ENCODE results near the gene CPNE5. TPM values are rescaled to one million over a fixed set of nuclear protein-coding genes. Genes with fewer than 3 reads are reported as not detected.

Gene CPNE5
- total RNA-seq, 1 experiment from 2014 or later = not detected

- POLR2A ChIA-PET = no interaction called here
- Mint-ChIP-seq H3K4me1 (ENCODE audit: low read depth, unreplicated experiment) (peaks cover 8% of the 10 kb centered on the region), H3K27ac (ENCODE audit: unreplicated experiment) (no peak overlapping the region), H3K4me3 (ENCODE audit: unreplicated experiment) (no peak overlapping the region), H3K36me3 (ENCODE audit: insufficient read depth, unreplicated experiment) (no peaks in the 10 kb centered on the region), H3K27me3 (ENCODE audit: insufficient read depth, unreplicated experiment) (no peaks in the 10 kb centered on the region), H3K9me3 (ENCODE audit: unreplicated experiment) (no peaks in the 10 kb centered on the region)
- no TSS peak for BruUV-seq (replicated peaks)
- TF ChIP-seq, protein P1, sequence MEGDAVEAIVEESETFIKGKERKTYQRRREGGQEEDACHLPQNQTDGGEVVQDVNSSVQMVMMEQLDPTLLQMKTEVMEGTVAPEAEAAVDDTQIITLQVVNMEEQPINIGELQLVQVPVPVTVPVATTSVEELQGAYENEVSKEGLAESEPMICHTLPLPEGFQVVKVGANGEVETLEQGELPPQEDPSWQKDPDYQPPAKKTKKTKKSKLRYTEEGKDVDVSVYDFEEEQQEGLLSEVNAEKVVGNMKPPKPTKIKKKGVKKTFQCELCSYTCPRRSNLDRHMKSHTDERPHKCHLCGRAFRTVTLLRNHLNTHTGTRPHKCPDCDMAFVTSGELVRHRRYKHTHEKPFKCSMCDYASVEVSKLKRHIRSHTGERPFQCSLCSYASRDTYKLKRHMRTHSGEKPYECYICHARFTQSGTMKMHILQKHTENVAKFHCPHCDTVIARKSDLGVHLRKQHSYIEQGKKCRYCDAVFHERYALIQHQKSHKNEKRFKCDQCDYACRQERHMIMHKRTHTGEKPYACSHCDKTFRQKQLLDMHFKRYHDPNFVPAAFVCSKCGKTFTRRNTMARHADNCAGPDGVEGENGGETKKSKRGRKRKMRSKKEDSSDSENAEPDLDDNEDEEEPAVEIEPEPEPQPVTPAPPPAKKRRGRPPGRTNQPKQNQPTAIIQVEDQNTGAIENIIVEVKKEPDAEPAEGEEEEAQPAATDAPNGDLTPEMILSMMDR (IDR thresholded peaks at IDR 0.05; ENCODE audit: insufficient read depth in 1 of 2, low read depth in 1 of 2, low read length in 1 of 2, severe bottlenecking in 1 of 2, unreplicated experiment in 1 of 2) = no peak
- no peaks in the 10 kb centered on the region for H3K27me3 ChIP-seq (replicated peaks; ENCODE audit: control insufficient read depth, insufficient read depth, low read length)
- no peaks in the 10 kb centered on the region for H3K9me3 ChIP-seq
- peaks cover 21% of the 10 kb centered on the region for H3K4me1 ChIP-seq
- CTCF ChIA-PET = no interaction called here
- no peaks in the 10 kb centered on the region for H3K36me3 ChIP-seq (ENCODE audit: control insufficient read depth, insufficient read depth, low read length)
- intact Hi-C loops (cut with micrococcal nuclease; ENCODE audit: unreplicated experiment) = no loop called here
- no peak overlapping the region for H3K4me3 ChIP-seq (ENCODE audit: low read depth, low read length)
- DNase-seq = no peak
These were observed 13.2 kb downstream of the CPNE5 start for GRCh38 chr6:36825994-36826393.

- TF ChIP-seq, protein P1 (IDR thresholded peaks at IDR 0.05; ENCODE audit: insufficient read depth in 1 of 2, low read depth in 1 of 2, low read length in 1 of 2, severe bottlenecking in 1 of 2, unreplicated experiment in 1 of 2) = no peak
- no peaks in the 10 kb centered on the region for H3K36me3 ChIP-seq (ENCODE audit: control insufficient read depth, insufficient read depth, low read length)
- POLR2A ChIA-PET = no interaction called here
- H3K4me1 Mint-ChIP-seq (ENCODE audit: low read depth, unreplicated experiment) = peaks cover 13% of the 10 kb centered on the region
- no peak overlapping the region for H3K4me3 ChIP-seq (ENCODE audit: low read depth, low read length)
- H3K36me3 Mint-ChIP-seq (ENCODE audit: insufficient read depth, unreplicated experiment) = no peaks in the 10 kb centered on the region
- no TSS peak for BruUV-seq (replicated peaks)
- H3K4me3 Mint-ChIP-seq (ENCODE audit: unreplicated experiment) = no peak overlapping the region
- DNase-seq = no peak
- peaks cover 22% of the 10 kb centered on the region for H3K4me1 ChIP-seq
- H3K9me3 ChIP-seq = no peaks in the 10 kb centered on the region
- no peaks in the 10 kb centered on the region for H3K27me3 ChIP-seq (replicated peaks; ENCODE audit: control insufficient read depth, insufficient read depth, low read length)
- H3K27me3 Mint-ChIP-seq (ENCODE audit: insufficient read depth, unreplicated experiment) = no peaks in the 10 kb centered on the region
- H3K9me3 Mint-ChIP-seq (ENCODE audit: unreplicated experiment) = no peaks in the 10 kb centered on the region
- no peak overlapping the region for H3K27ac Mint-ChIP-seq (ENCODE audit: unreplicated experiment)
- intact Hi-C loops (cut with micrococcal nuclease; ENCODE audit: unreplicated experiment) = no loop called here
- CTCF ChIA-PET = no interaction called here
These were observed 13.8 kb downstream of the CPNE5 start for GRCh38 chr6:36825452-36825851.

GRCh38 chr6:36824253-36824652 is 15.0 kb downstream of the CPNE5 start:
- CTCF ChIA-PET = no interaction called here

More at GRCh38 chr6:36824253-36824652, 15.0 kb downstream of the CPNE5 start:
- H3K4me3 ChIP-seq (ENCODE audit: low read depth, low read length) = no peak overlapping the region
- H3K4me1 Mint-ChIP-seq (ENCODE audit: low read depth, unreplicated experiment) = peaks cover 16% of the 10 kb centered on the region
- H3K27me3 ChIP-seq (replicated peaks; ENCODE audit: control insufficient read depth, insufficient read depth, low read length) = no peaks in the 10 kb centered on the region
- no TSS peak for BruUV-seq (replicated peaks)
- POLR2A ChIA-PET = no interaction called here
- H3K9me3 Mint-ChIP-seq (ENCODE audit: unreplicated experiment) = no peaks in the 10 kb centered on the region
- no peak for DNase-seq
- H3K9me3 ChIP-seq = no peaks in the 10 kb centered on the region
- H3K4me1 ChIP-seq = peaks cover 14% of the 10 kb centered on the region
- no peaks in the 10 kb centered on the region for H3K36me3 ChIP-seq (ENCODE audit: control insufficient read depth, insufficient read depth, low read length)
- TF ChIP-seq, protein P1 (IDR thresholded peaks at IDR 0.05; ENCODE audit: insufficient read depth in 1 of 2, low read depth in 1 of 2, low read length in 1 of 2, severe bottlenecking in 1 of 2, unreplicated experiment in 1 of 2) = no peak
- H3K36me3 Mint-ChIP-seq (ENCODE audit: insufficient read depth, unreplicated experiment) = no peaks in the 10 kb centered on the region
- no peaks in the 10 kb centered on the region for H3K27me3 Mint-ChIP-seq (ENCODE audit: insufficient read depth, unreplicated experiment)
- no peak overlapping the region for H3K4me3 Mint-ChIP-seq (ENCODE audit: unreplicated experiment)
- H3K27ac Mint-ChIP-seq (ENCODE audit: unreplicated experiment) = no peak overlapping the region
- intact Hi-C loops (cut with micrococcal nuclease; ENCODE audit: unreplicated experiment) = no loop called here
